OCI-LY7 (cell line): ENCODE data around the gene IER5L. TPM values are rescaled to one million over a fixed set of nuclear protein-coding genes. Genes with fewer than 3 reads are reported as not detected.

Experiments
- BruUV-seq: library from RNA; stranded (reverse); fragments of 400-500 nt; replicated peaks from 2 replicates; lab custom pipeline; 2021; lab: Mats Ljungman, UMichigan
- CTCF ChIA-PET: fragments of 300-600 bp; sonication (Branson Sonifier 250); formaldehyde crosslinking; loops from one replicate; lab custom pipeline; 2022; ENCODE audit warnings: antibody characterized with exemption; ENCODE audit not compliant: unreplicated experiment; lab: Charles Lee
- POLR2A ChIA-PET: fragments of 300-600 bp; sonication (Branson Sonifier 250); formaldehyde crosslinking; loops from one replicate; lab custom pipeline; 2022; ENCODE audit warnings: antibody characterized with exemption; lab: Charles Lee
- DNase-seq: peaks from one replicate; pipeline ENCODE4 v3.0.0-alpha.2; 2015; ENCODE audit warnings: low spot score
- H2AFZ ChIP-seq: fragments of 200-600 bp; sonication (generic), shearing (Covaris generic); 2 replicates; pipeline ENCODE4 v1.6.1; 2014; ENCODE audit warnings: mild to moderate bottlenecking, antibody characterized with exemption, low read length, moderate library complexity
- H3K27ac ChIP-seq: fragments of 200-600 bp; sonication (generic); 2 replicates; pipeline ENCODE4 v1.5.1; 2014; ENCODE audit warnings: mixed run types, low read depth, mild to moderate bottlenecking, moderate library complexity, low read length, inconsistent platforms; ENCODE audit not compliant: poor library complexity, severe bottlenecking
- H3K36me3 ChIP-seq: fragments of 200-600 bp; sonication (generic); 2 replicates; pipeline ENCODE4 v1.6.1; 2014; ENCODE audit warnings: mild to moderate bottlenecking, antibody characterized with exemption, low read length, moderate library complexity, mixed read lengths; ENCODE audit not compliant: insufficient read depth
- H3K4me1 ChIP-seq: fragments of 200-600 bp; sonication (generic); 2 replicates; pipeline ENCODE4 v1.5.1; 2014; ENCODE audit warnings: mild to moderate bottlenecking, low read length; ENCODE audit not compliant: insufficient read depth, poor library complexity, severe bottlenecking
- H3K4me2 ChIP-seq: fragments of 200-600 bp; sonication (generic); 2 replicates; pipeline ENCODE4 v1.6.1; 2014; ENCODE audit warnings: mild to moderate bottlenecking, low read length
- H3K4me3 ChIP-seq: fragments of 200-600 bp; sonication (generic); 2 replicates; pipeline ENCODE4 v1.5.1; 2014; ENCODE audit warnings: mild to moderate bottlenecking, low read depth, low read length; ENCODE audit not compliant: poor library complexity, severe bottlenecking
- H3K79me2 ChIP-seq: fragments of 200-600 bp; sonication (generic); 2 replicates; pipeline ENCODE4 v1.6.1; 2016; ENCODE audit warnings: low read depth, mild to moderate bottlenecking, low read length, moderate library complexity, mixed read lengths; ENCODE audit not compliant: insufficient read depth
- H3K9me2 ChIP-seq: fragments of 200-600 bp; sonication (generic); 2 replicates; pipeline ENCODE4 v1.6.1; 2016; ENCODE audit warnings: mild to moderate bottlenecking, low read length, mixed read lengths; ENCODE audit not compliant: insufficient read depth
- H3K9me3 ChIP-seq: fragments of 200-600 bp; sonication (generic); 2 replicates; pipeline ENCODE4 v1.6.1; 2014; ENCODE audit warnings: mild to moderate bottlenecking, mixed run types, low read length, mixed read lengths
- H4K20me1 ChIP-seq: fragments of 200-600 bp; sonication (generic); 2 replicates; pipeline ENCODE4 v1.6.1; 2014; ENCODE audit warnings: mild to moderate bottlenecking, antibody characterized with exemption, low read length, moderate library complexity, mixed read lengths; ENCODE audit not compliant: insufficient read depth
- EZH2phosphoT487 ChIP-seq: fragments of 200-600 bp; sonication (generic); IDR thresholded peaks from 2 replicates; pipeline ENCODE4 v1.6.1; 2018; ENCODE audit warnings: low read depth, borderline replicate concordance, mild to moderate bottlenecking, mixed run types, antibody characterized with exemption, low read length, moderate library complexity, mixed read lengths
- intact Hi-C: fragments of 100-400 bp; cut with micrococcal nuclease; formaldehyde crosslinking; loops from one replicate; pipeline ENCODE4 v1.10.0; 2022; ENCODE audit not compliant: unreplicated experiment
- total RNA-seq, 2 experiments: library from RNA; depleted of rRNA in 1 of 2; stranded (reverse); fragments of >200 nt in 1 of 2; shearing (Covaris generic) in 1 of 2; gene quantifications; 2 replicates each; pipeline ENCODE4 v1.2.3, GENCODE V29; 2014 to 2022
- TF ChIP-seq, protein P1 (sequence below): fragments of 200-600 bp; sonication (generic); conservative IDR thresholded peaks from 2 replicates; pipeline ENCODE4 v1.5.1; 2014; ENCODE audit warnings: mild to moderate bottlenecking, antibody characterized with exemption, low read length, moderate library complexity, mixed read lengths

Gene IER5L
- total RNA-seq, 2 experiments from 2014 or later, result 2.8 to 21.2 TPM

- Histone ChIP-seq H3K4me1 (peaks cover 45% of the 10 kb centered on the region), H4K20me1 (no peaks in the 10 kb centered on the region), H3K36me3 (peaks cover 15% of the 10 kb centered on the region), H3K79me2 (no peaks in the 10 kb centered on the region), H3K9me2 (no peaks in the 10 kb centered on the region), H3K4me2 (peak overlapping the region; percentile 51), H3K27ac (peak overlapping the region; percentile 50), H3K4me3 (no peak overlapping the region), H2AFZ (no peak overlapping the region), H3K9me3 (no peaks in the 10 kb centered on the region)
- TF ChIP-seq, protein P1, sequence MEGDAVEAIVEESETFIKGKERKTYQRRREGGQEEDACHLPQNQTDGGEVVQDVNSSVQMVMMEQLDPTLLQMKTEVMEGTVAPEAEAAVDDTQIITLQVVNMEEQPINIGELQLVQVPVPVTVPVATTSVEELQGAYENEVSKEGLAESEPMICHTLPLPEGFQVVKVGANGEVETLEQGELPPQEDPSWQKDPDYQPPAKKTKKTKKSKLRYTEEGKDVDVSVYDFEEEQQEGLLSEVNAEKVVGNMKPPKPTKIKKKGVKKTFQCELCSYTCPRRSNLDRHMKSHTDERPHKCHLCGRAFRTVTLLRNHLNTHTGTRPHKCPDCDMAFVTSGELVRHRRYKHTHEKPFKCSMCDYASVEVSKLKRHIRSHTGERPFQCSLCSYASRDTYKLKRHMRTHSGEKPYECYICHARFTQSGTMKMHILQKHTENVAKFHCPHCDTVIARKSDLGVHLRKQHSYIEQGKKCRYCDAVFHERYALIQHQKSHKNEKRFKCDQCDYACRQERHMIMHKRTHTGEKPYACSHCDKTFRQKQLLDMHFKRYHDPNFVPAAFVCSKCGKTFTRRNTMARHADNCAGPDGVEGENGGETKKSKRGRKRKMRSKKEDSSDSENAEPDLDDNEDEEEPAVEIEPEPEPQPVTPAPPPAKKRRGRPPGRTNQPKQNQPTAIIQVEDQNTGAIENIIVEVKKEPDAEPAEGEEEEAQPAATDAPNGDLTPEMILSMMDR, result no peak
- TF ChIP-seq EZH2phosphoT487, result no peak
- peak; percentile 60 for DNase-seq
- CTCF ChIA-PET, result interaction anchor here (1.1 kb wide), 1 partner anchor 10 kb away, joined by 3 read pairs; no protein-coding TSS in a partner anchor
- intact Hi-C loops, result no loop called here
- POLR2A ChIA-PET, result interaction anchor here (0.5 to 1.1 kb wide), 3 partner anchors 8 to 477 kb away, joined by 3 to 6 read pairs (median 3); partner anchors contain the start of gene NTMT1
- TSS peak; percentile 67 for BruUV-seq
Measured at GRCh38 chr9:129148463-129149204, 29.4 kb downstream of the IER5L start.

GRCh38 chr9:129146441-129146941 lies 31.6 kb downstream of the IER5L start:
- Histone ChIP-seq H3K79me2 (no peaks in the 10 kb centered on the region; the same call in 1 of the 2 replicates), H4K20me1 (no peaks in the 10 kb centered on the region), H3K9me3 (no peaks in the 10 kb centered on the region), H3K4me1 (peaks cover 66% of the 10 kb centered on the region), H3K27ac (peak overlapping the region; percentile 25), H3K36me3 (peaks cover 27% of the 10 kb centered on the region), H3K9me2 (no peaks in the 10 kb centered on the region), H2AFZ (no peak overlapping the region), H3K4me2 (peak overlapping the region; percentile 28; the same call in 1 of the 2 replicates), H3K4me3 (no peak overlapping the region)
- ChIA-PET CTCF (no interaction called here), POLR2A (no interaction called here)
- intact Hi-C loops, result no loop called here
- BruUV-seq, result no TSS peak
- no peak for DNase-seq
- no peak for TF ChIP-seq EZH2phosphoT487

- H3K36me3 ChIP-seq, result peaks cover 27% of the 10 kb centered on the region
- CTCF ChIA-PET, result interaction anchor here (0.6 kb wide), 1 partner anchor 118 kb away, joined by 5 read pairs; the partner anchor contains the start of gene SH3GLB2
- H3K9me2 ChIP-seq, result no peaks in the 10 kb centered on the region
- H3K4me1 ChIP-seq, result peaks cover 73% of the 10 kb centered on the region
- POLR2A ChIA-PET, result no interaction called here
- intact Hi-C loops, result no loop called here
- H3K4me3 ChIP-seq, result no peak overlapping the region
- no peak for DNase-seq
- no peaks in the 10 kb centered on the region for H4K20me1 ChIP-seq
- H3K79me2 ChIP-seq, result no peaks in the 10 kb centered on the region; the same call in 1 of the 2 replicates
- H3K9me3 ChIP-seq, result no peaks in the 10 kb centered on the region
- no TSS peak for BruUV-seq
- no peak overlapping the region for H3K27ac ChIP-seq
- no peak overlapping the region for H3K4me2 ChIP-seq
- TF ChIP-seq, protein P1, result no peak
- no peak for TF ChIP-seq EZH2phosphoT487
- H2AFZ ChIP-seq, result no peak overlapping the region
Measured at GRCh38 chr9:129145841-129146292, 32.2 kb downstream of the IER5L start.
